DMS 273 (cell line): ENCODE data around the gene UTP14C.
"Not testable (repeated sequence)": the region's sequence is repeated elsewhere in the genome, so short reads cannot be mapped to it uniquely, and the experiment has no call there.

Experiments
- DNase-seq: peaks from one replicate; lab custom pipeline; 2025; ENCODE audit not compliant: unreplicated experiment; lab: John Stamatoyannopoulos, UW

Gene UTP14C

GRCh38 chr13:52043675-52044074 is 19.2 kb downstream of the UTP14C start:
- DNase-seq, result no peak

- DNase-seq, result no peak
Measured at GRCh38 chr13:52047463-52047862, 23.0 kb downstream of the UTP14C start.

- no peak for DNase-seq
Measured at GRCh38 chr13:52048516-52048915, 24.0 kb downstream of the UTP14C start.

- DNase-seq, result no peak
Measured at GRCh38 chr13:52051400-52051799, 26.9 kb downstream of the UTP14C start.

- DNase-seq, result no peak
Measured at GRCh38 chr13:52053460-52053859, 29.0 kb downstream of the UTP14C start.

- DNase-seq, result not testable (repeated sequence)
Measured at GRCh38 chr13:52061064-52061463, 36.6 kb downstream of the UTP14C start.

GRCh38 chr13:52061587-52061986 is 37.1 kb downstream of the UTP14C start:
- no peak for DNase-seq

- peak; percentile 11 for DNase-seq
Measured at GRCh38 chr13:52067237-52067636, 42.7 kb downstream of the UTP14C start.

- peak; percentile 62 for DNase-seq
Measured at GRCh38 chr13:52070929-52071523, 46.5 kb downstream of the UTP14C start.
